Retinal pigment epithelial cell (primary cell): ENCODE results near the gene CCDC6.

ENCODE experiments used
- DNase-seq: peaks from one replicate; pipeline ENCODE4 v3.0.0-alpha.2; 2010; ENCODE audit warnings: low read depth
- H3K4me3 ChIP-seq: 2 replicates; pipeline ENCODE4 v1.5.1; 2011; ENCODE audit warnings: mild to moderate bottlenecking, low read length, control low read depth, moderate library complexity
- TF ChIP-seq, protein P1 (sequence below): conservative IDR thresholded peaks from 2 replicates; pipeline ENCODE4 v1.5.1; 2011; ENCODE audit warnings: low read depth, low read length, control low read depth, inconsistent platforms

The CCDC6 gene

DNA sequence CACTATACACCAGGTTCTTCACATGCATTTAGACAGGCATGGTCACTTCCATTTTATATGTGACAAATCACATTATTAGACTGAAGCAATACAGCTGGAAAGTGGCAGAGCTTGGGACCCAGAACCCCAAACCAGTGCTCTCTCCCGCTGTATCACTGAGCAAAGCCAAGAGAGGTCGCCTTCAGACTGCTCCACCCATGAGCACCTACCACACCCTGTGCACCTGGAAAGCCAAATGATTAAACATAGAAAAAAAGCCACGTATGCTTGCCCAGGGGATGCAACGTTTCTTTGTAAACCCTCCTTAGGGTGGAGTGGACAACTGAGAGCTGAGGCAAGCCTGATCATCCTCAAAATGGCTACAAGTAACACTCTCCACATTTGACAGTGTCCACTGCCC, 72.5 kb downstream of the CCDC6 start:
- TF ChIP-seq, protein P1, sequence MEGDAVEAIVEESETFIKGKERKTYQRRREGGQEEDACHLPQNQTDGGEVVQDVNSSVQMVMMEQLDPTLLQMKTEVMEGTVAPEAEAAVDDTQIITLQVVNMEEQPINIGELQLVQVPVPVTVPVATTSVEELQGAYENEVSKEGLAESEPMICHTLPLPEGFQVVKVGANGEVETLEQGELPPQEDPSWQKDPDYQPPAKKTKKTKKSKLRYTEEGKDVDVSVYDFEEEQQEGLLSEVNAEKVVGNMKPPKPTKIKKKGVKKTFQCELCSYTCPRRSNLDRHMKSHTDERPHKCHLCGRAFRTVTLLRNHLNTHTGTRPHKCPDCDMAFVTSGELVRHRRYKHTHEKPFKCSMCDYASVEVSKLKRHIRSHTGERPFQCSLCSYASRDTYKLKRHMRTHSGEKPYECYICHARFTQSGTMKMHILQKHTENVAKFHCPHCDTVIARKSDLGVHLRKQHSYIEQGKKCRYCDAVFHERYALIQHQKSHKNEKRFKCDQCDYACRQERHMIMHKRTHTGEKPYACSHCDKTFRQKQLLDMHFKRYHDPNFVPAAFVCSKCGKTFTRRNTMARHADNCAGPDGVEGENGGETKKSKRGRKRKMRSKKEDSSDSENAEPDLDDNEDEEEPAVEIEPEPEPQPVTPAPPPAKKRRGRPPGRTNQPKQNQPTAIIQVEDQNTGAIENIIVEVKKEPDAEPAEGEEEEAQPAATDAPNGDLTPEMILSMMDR, result no peak
- DNase-seq, result no peak
- H3K4me3 ChIP-seq, result no peak overlapping the region

DNA sequence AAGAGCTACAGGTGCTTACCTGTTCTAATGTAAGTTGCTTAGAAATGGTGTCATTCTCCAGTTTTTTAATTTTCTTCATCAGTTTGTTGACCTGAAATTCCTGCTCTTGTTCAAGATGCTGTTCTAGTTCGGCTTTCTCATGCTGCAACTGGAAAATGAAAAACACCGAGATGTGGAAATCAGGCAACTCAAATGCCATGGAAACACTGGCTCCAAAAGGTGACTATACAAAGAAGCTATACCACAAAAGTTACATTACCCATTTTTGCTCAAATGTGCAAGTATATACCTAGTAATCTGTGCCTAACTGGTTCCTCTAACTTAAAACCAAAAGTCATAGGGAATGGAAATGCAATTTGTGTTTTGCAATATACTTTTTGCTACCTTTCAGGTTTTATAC, 73.8 kb downstream of the CCDC6 start:
- no peak for DNase-seq
- no peak overlapping the region for H3K4me3 ChIP-seq
- TF ChIP-seq, protein P1, result no peak

DNA sequence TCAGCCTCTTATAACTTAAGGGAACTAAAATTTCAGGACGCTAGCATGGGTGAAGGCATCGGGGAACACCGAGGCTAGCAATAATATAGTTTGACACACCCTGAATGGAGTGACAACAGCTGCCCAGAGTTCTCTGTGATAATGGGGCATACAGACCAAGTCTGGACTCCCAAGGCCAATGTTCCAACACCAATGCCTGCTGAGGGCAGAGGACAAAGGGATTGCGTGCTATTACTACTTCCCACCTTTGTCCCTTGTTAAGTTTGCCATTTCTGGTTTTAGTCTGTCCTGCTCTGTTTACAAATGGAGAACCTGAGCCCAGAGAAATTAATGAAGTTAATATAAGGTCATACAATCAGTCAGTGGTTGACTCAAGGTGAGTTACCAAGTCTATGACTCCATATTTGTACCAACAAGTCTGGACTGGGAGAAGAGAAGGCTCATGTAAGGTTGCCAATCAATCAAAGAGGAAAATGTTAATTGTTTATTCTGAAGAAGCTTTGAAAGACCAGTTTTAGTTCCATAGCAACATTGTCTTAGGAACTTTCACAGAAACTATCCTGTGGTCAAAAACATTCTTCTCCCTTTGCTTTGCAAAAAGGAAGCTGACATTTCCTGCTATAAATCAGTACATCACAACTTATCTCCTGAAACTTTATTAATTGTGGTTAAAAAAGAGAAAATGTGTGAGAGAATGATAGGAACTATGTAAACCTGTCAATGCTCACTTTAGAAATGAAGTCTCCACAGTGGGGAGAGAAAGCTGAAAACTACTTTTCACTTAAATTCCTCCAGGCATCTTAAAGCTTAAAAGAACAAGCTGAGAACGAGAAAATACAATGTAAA, 74.5 kb downstream of the CCDC6 start:
- no peak overlapping the region for H3K4me3 ChIP-seq
- DNase-seq, result no peak
- TF ChIP-seq, protein P1, result no peak

DNA sequence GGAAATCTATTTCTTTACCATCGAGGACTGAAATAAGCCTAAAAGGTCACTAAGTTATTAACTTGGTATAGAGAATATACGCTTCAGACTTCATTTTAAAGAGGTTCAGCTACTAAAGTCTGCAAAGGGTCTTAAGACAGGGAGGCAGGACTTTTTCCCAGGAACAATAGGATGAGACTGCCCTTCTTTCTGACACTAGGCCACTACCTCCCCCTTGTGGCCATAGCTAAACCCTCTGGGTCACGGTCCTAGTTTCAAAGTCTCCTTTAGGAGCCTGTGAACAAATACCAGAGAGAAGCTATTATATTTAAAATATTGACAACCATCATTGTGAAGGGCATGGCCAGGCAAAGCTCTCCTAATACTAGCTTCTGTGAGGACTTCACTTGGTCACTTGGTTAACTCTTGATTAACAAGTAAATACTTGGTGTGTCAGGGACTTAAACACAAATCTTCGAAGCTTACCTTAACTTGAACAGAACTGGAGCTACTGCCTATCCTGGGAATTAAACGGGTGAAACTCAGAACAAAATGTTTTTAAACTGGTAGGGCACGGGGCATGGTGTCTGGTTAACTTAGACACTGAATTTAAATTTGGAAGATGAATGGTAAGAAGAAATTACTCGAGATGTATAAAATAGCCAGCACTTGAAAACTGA, 75.6 kb downstream of the CCDC6 start:
- TF ChIP-seq, protein P1, result peak; percentile 97
- H3K4me3 ChIP-seq, result no peak overlapping the region
- DNase-seq, result no peak

DNA sequence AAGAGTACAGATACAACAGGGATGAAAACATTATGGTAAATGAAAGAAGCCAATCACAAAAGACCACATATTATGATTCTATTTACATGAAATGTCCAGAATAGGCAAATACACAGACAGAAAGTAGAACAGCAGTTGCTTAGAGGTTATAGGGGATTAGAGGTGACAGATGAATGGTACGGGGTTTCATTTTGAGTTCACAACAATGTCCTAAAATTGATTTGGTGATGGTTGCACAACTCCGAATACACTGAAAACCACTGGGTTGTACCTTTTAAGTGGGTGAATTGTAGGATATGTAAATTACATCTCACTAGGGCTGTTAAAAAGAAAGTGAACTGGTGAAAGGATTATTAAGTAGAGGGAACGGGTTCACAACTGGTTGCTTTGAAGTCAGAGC, 76.8 kb downstream of the CCDC6 start:
- TF ChIP-seq, protein P1, result no peak
- H3K4me3 ChIP-seq, result no peak overlapping the region
- no peak for DNase-seq

DNA sequence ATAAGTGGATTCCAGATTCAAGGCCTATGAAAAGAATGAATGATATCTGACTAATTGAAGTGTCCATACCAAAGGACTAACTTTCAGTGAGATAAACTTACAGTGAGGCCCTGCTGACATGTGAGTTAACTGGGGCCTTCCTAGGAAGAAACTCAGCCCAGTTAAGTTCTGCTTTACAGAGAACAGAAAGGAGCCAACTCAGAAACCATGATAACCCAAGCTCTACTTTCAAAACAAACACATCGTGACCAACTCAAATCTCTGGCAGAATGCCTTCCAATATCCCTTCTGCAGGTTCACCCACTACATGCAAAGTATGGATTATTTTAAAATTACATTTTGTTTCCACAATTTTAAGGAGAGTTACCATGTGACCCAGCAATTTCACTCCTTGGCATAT, 77.3 kb downstream of the CCDC6 start:
- no peak overlapping the region for H3K4me3 ChIP-seq
- no peak for DNase-seq
- TF ChIP-seq, protein P1, result no peak

DNA sequence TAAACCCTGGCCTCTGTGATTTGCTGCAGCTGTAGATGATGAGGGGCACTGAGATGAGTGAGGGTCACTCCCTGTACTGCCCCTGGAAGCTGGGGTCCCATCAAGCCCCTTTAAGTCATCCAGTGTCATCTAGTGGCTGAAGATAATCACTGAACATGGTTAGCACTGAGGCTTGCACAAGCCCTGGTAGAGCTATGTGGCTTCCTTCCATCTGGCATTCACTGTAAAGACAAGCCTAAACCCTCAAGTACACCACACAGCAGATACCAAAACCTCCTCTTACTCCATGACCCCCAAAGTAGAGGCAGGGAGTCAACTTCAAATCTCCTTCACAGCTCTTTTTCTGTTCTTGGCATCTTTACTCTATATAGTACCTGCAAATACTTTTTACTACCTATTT, 80.4 kb downstream of the CCDC6 start:
- DNase-seq, result no peak

More for the DNA sequence above, 80.4 kb downstream of the CCDC6 start:
- TF ChIP-seq, protein P1, result no peak
- no peak overlapping the region for H3K4me3 ChIP-seq
